Naive thymus-derived CD8-positive, alpha-beta T cell (primary cell): ENCODE data around the gene RACGAP1. TPM values are rescaled to one million over a fixed set of nuclear protein-coding genes. Genes with fewer than 3 reads are reported as not detected.

Experiments used
- ATAC-seq, 2 donors: fragments of 150-1000 bp; cut with Tn5 transposase in 1 of 2; sonication (Bioruptor Pico), chemical (Tn5 transposase) in 1 of 2; 1 replicate in 1 of 2; 2 replicates in 1 of 2; pipeline ENCODE4 v1.10.0; 2021; ENCODE audit warnings: mild to moderate bottlenecking in 2 of 2, moderate library complexity in 2 of 2
- POLR2A ChIA-PET: fragments of 350-600 bp; sonication (Branson Sonifier 250); formaldehyde crosslinking; loops from one replicate; lab custom pipeline; 2021; ENCODE audit warnings: antibody characterized with exemption; lab: Charles Lee
- DNase-seq, 10 donors: peaks; one replicate each; pipeline versions ENCODE4 v3.0.0 to v3.0.0-alpha.2; 2020 to 2022
- H3K27ac Mint-ChIP-seq, 10 donors: one replicate each; pipeline ENCODE4 v1.8.0; 2020 to 2022; ENCODE audit warnings: mild to moderate bottlenecking in 10 of 10, mixed read lengths in 10 of 10, moderate library complexity in 4 of 10, inconsistent platforms in 1 of 10
- H3K27me3 Mint-ChIP-seq, 5 donors: one replicate each; pipeline ENCODE4 v1.8.0; 2021 to 2022; ENCODE audit warnings: mixed read lengths in 5 of 5
- H3K36me3 Mint-ChIP-seq, 3 donors: one replicate each; pipeline ENCODE4 v1.8.0; 2020 to 2022; ENCODE audit warnings: mixed read lengths in 3 of 3, mild to moderate bottlenecking in 2 of 3, inconsistent platforms in 1 of 3
- H3K4me1 Mint-ChIP-seq, 4 donors: one replicate each; pipeline ENCODE4 v1.8.0; 2021 to 2022; ENCODE audit warnings: mixed read lengths in 4 of 4
- H3K4me3 Mint-ChIP-seq, 10 donors: one replicate each; pipeline ENCODE4 v1.8.0; 2020 to 2022; ENCODE audit warnings: mild to moderate bottlenecking in 10 of 10, mixed read lengths in 10 of 10, moderate library complexity in 6 of 10, inconsistent platforms in 1 of 10
- H3K9me3 Mint-ChIP-seq, 9 donors: one replicate each; pipeline ENCODE4 v1.8.0; 2020 to 2022; ENCODE audit warnings: mixed read lengths in 9 of 9, mild to moderate bottlenecking in 3 of 9, inconsistent platforms in 1 of 9, moderate library complexity in 1 of 9
- polyA plus RNA-seq, 3 donors: library from polyadenylated mRNA; unstranded; fragments of 300-500 nt; fragmentation: Illumina TruSeq; gene quantifications; one replicate each; pipeline ENCODE4 v1.2.3, GENCODE V29; 2021
- total RNA-seq, 8 experiments: library from RNA in 2 of 8; stranded (reverse) in 2 of 8; gene quantifications; one replicate each; pipeline ENCODE4 v1.2.3 and lab custom pipeline; 2021 to 2026

The RACGAP1 gene
- total and polyA plus RNA-seq, 5 experiments from 2014 or later = 8.4 to 12.8 (median 11.0) TPM

GRCh38 chr12:49944046-49944445 lies 81.2 kb downstream of the RACGAP1 start:
- no peak overlapping the region for H3K4me3 Mint-ChIP-seq
- no peaks in the 10 kb centered on the region for H3K36me3 Mint-ChIP-seq
- H3K4me1 Mint-ChIP-seq = peaks cover 5 to 19% (median 10%) of the 10 kb centered on the region in 4 donors
- ATAC-seq (no peak), DNase-seq (no peak)
- POLR2A ChIA-PET = no interaction called here
- peaks cover 3 to 12% (median 6%) of the 10 kb centered on the region in 5 donors for H3K27me3 Mint-ChIP-seq
- H3K9me3 Mint-ChIP-seq = no peaks in the 10 kb centered on the region
- H3K27ac Mint-ChIP-seq = no peak overlapping the region

GRCh38 chr12:49943625-49943960 lies 81.7 kb downstream of the RACGAP1 start:
- Mint-ChIP-seq H3K36me3 (no peaks in the 10 kb centered on the region), H3K4me1 (peaks cover 5 to 16% (median 10%) of the 10 kb centered on the region in 4 donors), H3K9me3 (no peaks in the 10 kb centered on the region), H3K4me3 (no peak overlapping the region), H3K27ac (no peak overlapping the region), H3K27me3 (peaks cover 0 to 7% (median 1%) of the 10 kb centered on the region in 5 donors)
- POLR2A ChIA-PET = no interaction called here
- ATAC-seq (no peak), DNase-seq (no peak)

GRCh38 chr12:49942921-49943624 lies 82.2 kb downstream of the RACGAP1 start:
- Mint-ChIP-seq H3K27me3 (peaks cover 0 to 7% (median 0%) of the 10 kb centered on the region in 5 donors), H3K4me1 (peaks cover 5 to 16% (median 10%) of the 10 kb centered on the region in 4 donors), H3K9me3 (no peaks in the 10 kb centered on the region), H3K27ac (no peak overlapping the region), H3K4me3 (no peak overlapping the region), H3K36me3 (no peaks in the 10 kb centered on the region)
- ATAC-seq (no peak), DNase-seq (no peak)
- POLR2A ChIA-PET = no interaction called here

GRCh38 chr12:49942512-49942893 lies 82.8 kb downstream of the RACGAP1 start:
- H3K36me3 Mint-ChIP-seq = no peaks in the 10 kb centered on the region
- peaks cover 5 to 16% (median 10%) of the 10 kb centered on the region in 4 donors for H3K4me1 Mint-ChIP-seq
- H3K27ac Mint-ChIP-seq = no peak overlapping the region
- no peak for DNase-seq
- H3K4me3 Mint-ChIP-seq = no peak overlapping the region
- H3K9me3 Mint-ChIP-seq = no peaks in the 10 kb centered on the region
- peaks cover 0 to 8% (median 0%) of the 10 kb centered on the region in 5 donors for H3K27me3 Mint-ChIP-seq
- no peak for ATAC-seq
- POLR2A ChIA-PET = interaction anchor here (0.6 kb wide), 1 partner anchor 29 kb away, joined by 4 read pairs; no protein-coding TSS in a partner anchor

GRCh38 chr12:49941556-49942511 lies 83.5 kb downstream of the RACGAP1 start:
- Mint-ChIP-seq H3K4me3 (peak overlapping the region in 1 of 10 donors; percentile 10), H3K9me3 (no peaks in the 10 kb centered on the region), H3K27ac (no peak overlapping the region), H3K36me3 (no peaks in the 10 kb centered on the region), H3K27me3 (peaks cover 0 to 10% (median 0%) of the 10 kb centered on the region in 5 donors), H3K4me1 (peaks cover 5 to 16% (median 10%) of the 10 kb centered on the region in 4 donors)
- POLR2A ChIA-PET = interaction anchor here (0.6 kb wide), 1 partner anchor 29 kb away, joined by 4 read pairs; no protein-coding TSS in a partner anchor
- ATAC-seq = no peak
- no peak for DNase-seq

- ATAC-seq (no peak), DNase-seq (no peak)
- H3K27ac Mint-ChIP-seq = peak overlapping the region in 1 of 10 donors; percentile 80
- H3K36me3 Mint-ChIP-seq = no peaks in the 10 kb centered on the region
- no peak overlapping the region for H3K4me3 Mint-ChIP-seq
- H3K27me3 Mint-ChIP-seq = peaks cover 0 to 10% (median under 1%) of the 10 kb centered on the region in 5 donors
- peaks cover 0 to 2% (median 0%) of the 10 kb centered on the region in 4 donors for H3K4me1 Mint-ChIP-seq
- H3K9me3 Mint-ChIP-seq = no peaks in the 10 kb centered on the region
- POLR2A ChIA-PET = no interaction called here
Observed at GRCh38 chr12:49939707-49940106, 85.6 kb downstream of the RACGAP1 start.

- H3K9me3 Mint-ChIP-seq = no peaks in the 10 kb centered on the region
- peaks cover 0 to 10% (median 3%) of the 10 kb centered on the region in 5 donors for H3K27me3 Mint-ChIP-seq
- ATAC-seq (no peak), DNase-seq (no peak)
- no peaks in the 10 kb centered on the region for H3K4me1 Mint-ChIP-seq
- H3K36me3 Mint-ChIP-seq = no peaks in the 10 kb centered on the region
- no peak overlapping the region for H3K4me3 Mint-ChIP-seq
- H3K27ac Mint-ChIP-seq = no peak overlapping the region
- POLR2A ChIA-PET = no interaction called here
Observed at GRCh38 chr12:49939307-49939706, 86.0 kb downstream of the RACGAP1 start.

Other genes with a start within 250 kb of the RACGAP1 start
- 10 to 100 TPM; 13.0 to 14.2 TPM for gene NCKAP5L, start 197.1 kb downstream of the RACGAP1 start, total RNA-seq
- 1 to 10 TPM; 1.9 to 5.1 (median 2.4) TPM for gene NCKAP5L, start 197.1 kb downstream of the RACGAP1 start, polyA plus RNA-seq
- 10 to 100 TPM; 15.7 to 15.9 TPM for gene BCDIN3D, start 182.4 kb downstream of the RACGAP1 start, total RNA-seq
- 1 to 10 TPM; 5.9 to 7.1 (median 6.8) TPM for gene BCDIN3D, start 182.4 kb downstream of the RACGAP1 start, polyA plus RNA-seq
- gene FAIM2, start 121.6 kb downstream of the RACGAP1 start, total RNA-seq = not detected
- gene FAIM2, start 121.6 kb downstream of the RACGAP1 start, polyA plus RNA-seq = under 1 TPM in 1 of 3 donors, not detected in 2; 0.39 TPM
- not detected for gene AQP2, start 74.8 kb downstream of the RACGAP1 start, total RNA-seq
- not detected for gene AQP2, start 74.8 kb downstream of the RACGAP1 start, polyA plus RNA-seq
- gene AQP5, start 63.6 kb downstream of the RACGAP1 start, total RNA-seq = not detected
- gene AQP5, start 63.6 kb downstream of the RACGAP1 start, polyA plus RNA-seq = not detected
- not detected for gene AQP6, start 52.5 kb downstream of the RACGAP1 start, total RNA-seq
- gene AQP6, start 52.5 kb downstream of the RACGAP1 start, polyA plus RNA-seq = not detected
- gene ASIC1, start 32.1 kb upstream of the RACGAP1 start, total RNA-seq = 10 to 100 TPM; 11.7 to 12.2 TPM
- gene ASIC1, start 32.1 kb upstream of the RACGAP1 start, polyA plus RNA-seq = 1 to 10 TPM in 2 of 3 donors, under 1 TPM in 1; 0.97 to 1.3 (median 1.0) TPM
- gene SMARCD1, start 59.8 kb upstream of the RACGAP1 start, total RNA-seq = 10 to 100 TPM; 63.1 to 71.8 TPM
- 10 to 100 TPM in 2 of 3 donors, 1 to 10 TPM in 1; 9.7 to 16.8 (median 16.0) TPM for gene SMARCD1, start 59.8 kb upstream of the RACGAP1 start, polyA plus RNA-seq
- gene GPD1, start 78.5 kb upstream of the RACGAP1 start, total RNA-seq = 1 to 10 TPM; 1.1 to 1.5 TPM
- not detected for gene GPD1, start 78.5 kb upstream of the RACGAP1 start, polyA plus RNA-seq
- gene COX14, start 86.7 kb upstream of the RACGAP1 start, total RNA-seq = 10 to 100 TPM; 43.4 to 47.1 TPM
- gene COX14, start 86.7 kb upstream of the RACGAP1 start, polyA plus RNA-seq = 100 to 1,000 TPM; 266 to 317 (median 298) TPM
- 10 to 100 TPM; 51.0 to 55.7 TPM for gene CERS5, start 141.9 kb upstream of the RACGAP1 start, total RNA-seq
- 10 to 100 TPM; 31.0 to 45.0 (median 33.6) TPM for gene CERS5, start 141.9 kb upstream of the RACGAP1 start, polyA plus RNA-seq